Activated T-cell treated with anti-CD3 and anti-CD28 coated beads, Interleukin-2, amount 50 U/mL, for 72 hours (primary cell): ENCODE measurements around the gene PYROXD2. TPM values are rescaled to one million over a fixed set of nuclear protein-coding genes. Genes with fewer than 3 reads are reported as not detected.

Source experiments
- ATAC-seq, 2 donors: fragments of 150-1000 bp; cut with Tn5 transposase; replicated peaks in 1 of 2; 2 replicates each; pipeline ENCODE4 v1.10.0; 2021; ENCODE audit warnings: moderate library complexity in 2 of 2, mild to moderate bottlenecking in 1 of 2
- DNase-seq, 2 donors: peaks; one replicate each; pipeline ENCODE4 v3.0.0; 2021 to 2022; ENCODE audit warnings: mixed read lengths in 1 of 2
- H3K27ac Mint-ChIP-seq: one replicate; pipeline ENCODE4 v1.8.0; 2022; ENCODE audit warnings: mild to moderate bottlenecking, moderate library complexity, mixed read lengths
- H3K27me3 Mint-ChIP-seq: one replicate; pipeline ENCODE4 v1.8.0; 2022; ENCODE audit warnings: low read depth, mixed read lengths
- H3K36me3 Mint-ChIP-seq, 2 donors: one replicate each; pipeline ENCODE4 v1.8.0; 2022; ENCODE audit warnings: mixed read lengths in 2 of 2, mild to moderate bottlenecking in 1 of 2; ENCODE audit not compliant: insufficient read depth in 2 of 2
- H3K4me1 Mint-ChIP-seq: one replicate; pipeline ENCODE4 v1.8.0; 2022; ENCODE audit warnings: low read depth, mixed read lengths
- H3K4me3 Mint-ChIP-seq, 2 donors: one replicate each; pipeline ENCODE4 v1.8.0; 2022; ENCODE audit warnings: mild to moderate bottlenecking in 2 of 2, mixed read lengths in 2 of 2, moderate library complexity in 2 of 2
- H3K9me3 Mint-ChIP-seq, 2 donors: one replicate each; pipeline ENCODE4 v1.8.0; 2022; ENCODE audit warnings: mixed read lengths in 2 of 2
- total RNA-seq, 2 donors: library from RNA; stranded (reverse); gene quantifications; one replicate each; pipeline ENCODE4 v1.2.3, GENCODE V29; 2022

Gene PYROXD2
- total RNA-seq, 2 donors from 2014 or later = 6.7 to 10.4 TPM

GRCh38 chr10:98449287-98449686 lies 34.3 kb upstream of the PYROXD2 start:
- peaks cover 4 to 6% of the 10 kb centered on the region in 2 donors for H3K36me3 Mint-ChIP-seq
- H3K27ac Mint-ChIP-seq = no peak overlapping the region
- DNase-seq = no peak
- H3K4me1 Mint-ChIP-seq = peaks cover 23% of the 10 kb centered on the region
- ATAC-seq = no peak
- H3K9me3 Mint-ChIP-seq = peaks cover 1 to 4% of the 10 kb centered on the region in 2 donors
- no peak overlapping the region for H3K4me3 Mint-ChIP-seq
- peaks cover 24% of the 10 kb centered on the region for H3K27me3 Mint-ChIP-seq

GRCh38 chr10:98446661-98447221 lies 31.8 kb upstream of the PYROXD2 start, which contains the start of gene HPS1:
Gene HPS1 (minus strand): TSS chr10:98446935. CDS start chr10:98443240, 3,695 bp downstream.
- Mint-ChIP-seq H3K36me3 (peaks cover 11 to 13% of the 10 kb centered on the region in 2 donors), H3K4me3 (peak within 1 kb of the TSS; percentile 95 to 97), H3K9me3 (peaks cover 1 to 4% of the 10 kb centered on the region in 2 donors), H3K27me3 (peaks cover 9% of the 10 kb centered on the region), H3K4me1 (peaks cover 36% of the 10 kb centered on the region), H3K27ac (peak within 1 kb of the TSS; percentile 95)
- DNase-seq = peak; percentile 86 to 91
- peak; percentile 93 to 94 for ATAC-seq

- Mint-ChIP-seq H3K4me1 (peaks cover 36% of the 10 kb centered on the region), H3K9me3 (peaks cover 1 to 4% of the 10 kb centered on the region in 2 donors), H3K27me3 (peaks cover 6% of the 10 kb centered on the region), H3K36me3 (peaks cover 12 to 13% of the 10 kb centered on the region in 2 donors), H3K27ac (peak overlapping the region; percentile 95), H3K4me3 (peak overlapping the region; percentile 95 to 97)
- DNase-seq = peak; percentile 51 to 60
- peak; percentile 54 to 60 for ATAC-seq
Measured at GRCh38 chr10:98446151-98446660, 31.2 kb upstream of the PYROXD2 start.

GRCh38 chr10:98445200-98445812 lies 30.3 kb upstream of the PYROXD2 start:
- Mint-ChIP-seq H3K27me3 (no peaks in the 10 kb centered on the region), H3K9me3 (peaks cover 1 to 4% of the 10 kb centered on the region in 2 donors), H3K36me3 (peaks cover 13 to 14% of the 10 kb centered on the region in 2 donors), H3K27ac (peak overlapping the region; percentile 95), H3K4me3 (peak overlapping the region; percentile 95 to 97), H3K4me1 (peaks cover 36% of the 10 kb centered on the region)
- no peak for DNase-seq
- ATAC-seq = no peak

- Mint-ChIP-seq H3K4me1 (peaks cover 36% of the 10 kb centered on the region), H3K36me3 (peaks cover 13 to 16% of the 10 kb centered on the region in 2 donors), H3K4me3 (peak overlapping the region; percentile 95 to 97), H3K27ac (peak overlapping the region; percentile 44), H3K9me3 (peaks cover 1 to 4% of the 10 kb centered on the region in 2 donors), H3K27me3 (no peaks in the 10 kb centered on the region)
- no peak for ATAC-seq
- DNase-seq = no peak
Measured at GRCh38 chr10:98444314-98445006, 29.5 kb upstream of the PYROXD2 start.

GRCh38 chr10:98438715-98439114 lies 23.7 kb upstream of the PYROXD2 start:
- Mint-ChIP-seq H3K27me3 (no peaks in the 10 kb centered on the region), H3K4me3 (no peak overlapping the region), H3K9me3 (no peaks in the 10 kb centered on the region), H3K36me3 (peaks cover 10 to 31% of the 10 kb centered on the region in 2 donors), H3K27ac (no peak overlapping the region), H3K4me1 (peaks cover 13% of the 10 kb centered on the region)
- DNase-seq (no peak), ATAC-seq (no peak)

GRCh38 chr10:98436704-98437103 lies 21.7 kb upstream of the PYROXD2 start:
- no peak for DNase-seq
- Mint-ChIP-seq H3K9me3 (peaks cover 1 to 2% of the 10 kb centered on the region in 2 donors), H3K27me3 (no peaks in the 10 kb centered on the region), H3K27ac (peak overlapping the region; percentile 75), H3K4me3 (no peak overlapping the region), H3K36me3 (peaks cover 10 to 33% of the 10 kb centered on the region in 2 donors), H3K4me1 (no peaks in the 10 kb centered on the region)
- no peak for ATAC-seq

- H3K4me3 Mint-ChIP-seq = no peak overlapping the region
- H3K27ac Mint-ChIP-seq = no peak overlapping the region
- peaks cover 1 to 2% of the 10 kb centered on the region in 2 donors for H3K9me3 Mint-ChIP-seq
- peaks cover 16 to 33% of the 10 kb centered on the region in 2 donors for H3K36me3 Mint-ChIP-seq
- DNase-seq (no peak), ATAC-seq (no peak)
- H3K4me1 Mint-ChIP-seq = no peaks in the 10 kb centered on the region
- H3K27me3 Mint-ChIP-seq = no peaks in the 10 kb centered on the region
Measured at GRCh38 chr10:98435178-98435577, 20.2 kb upstream of the PYROXD2 start.

- H3K36me3 Mint-ChIP-seq = peaks cover 16 to 31% of the 10 kb centered on the region in 2 donors
- H3K27ac Mint-ChIP-seq = no peak overlapping the region
- DNase-seq (no peak), ATAC-seq (no peak)
- H3K9me3 Mint-ChIP-seq = peaks cover 1 to 2% of the 10 kb centered on the region in 2 donors
- no peak overlapping the region for H3K4me3 Mint-ChIP-seq
- no peaks in the 10 kb centered on the region for H3K27me3 Mint-ChIP-seq
- H3K4me1 Mint-ChIP-seq = no peaks in the 10 kb centered on the region
Measured at GRCh38 chr10:98433881-98434732, 19.1 kb upstream of the PYROXD2 start.

GRCh38 chr10:98433371-98433770 lies 18.4 kb upstream of the PYROXD2 start:
- no peaks in the 10 kb centered on the region for H3K4me1 Mint-ChIP-seq
- peaks cover 1 to 2% of the 10 kb centered on the region in 2 donors for H3K9me3 Mint-ChIP-seq
- ATAC-seq (no peak), DNase-seq (no peak)
- peaks cover 16 to 29% of the 10 kb centered on the region in 2 donors for H3K36me3 Mint-ChIP-seq
- H3K27me3 Mint-ChIP-seq = no peaks in the 10 kb centered on the region
- no peak overlapping the region for H3K4me3 Mint-ChIP-seq
- no peak overlapping the region for H3K27ac Mint-ChIP-seq

- H3K4me3 Mint-ChIP-seq = no peak overlapping the region
- no peak overlapping the region for H3K27ac Mint-ChIP-seq
- H3K9me3 Mint-ChIP-seq = peaks cover 1 to 2% of the 10 kb centered on the region in 2 donors
- peaks cover 16 to 26% of the 10 kb centered on the region in 2 donors for H3K36me3 Mint-ChIP-seq
- no peaks in the 10 kb centered on the region for H3K27me3 Mint-ChIP-seq
- no peaks in the 10 kb centered on the region for H3K4me1 Mint-ChIP-seq
- ATAC-seq (no peak), DNase-seq (no peak)
Measured at GRCh38 chr10:98432330-98432729, 17.3 kb upstream of the PYROXD2 start.

GRCh38 chr10:98431016-98431415 lies 16.0 kb upstream of the PYROXD2 start:
- Mint-ChIP-seq H3K36me3 (peaks cover 16 to 23% of the 10 kb centered on the region in 2 donors), H3K9me3 (peaks cover 1 to 2% of the 10 kb centered on the region in 2 donors), H3K27me3 (no peaks in the 10 kb centered on the region), H3K4me3 (no peak overlapping the region), H3K27ac (no peak overlapping the region), H3K4me1 (no peaks in the 10 kb centered on the region)
- no peak for ATAC-seq
- no peak for DNase-seq
